H1 (cell line): ENCODE results near the gene ABCA5. TPM values are rescaled to one million over a fixed set of nuclear protein-coding genes. Genes with fewer than 3 reads are reported as not detected.

Experiments used
- CBX8 ChIP-seq: fragments of 300-800, 300-1000 bp; sonication (generic); IDR thresholded peaks from 2 replicates; pipeline ENCODE4 v1.7.1; 2016; ENCODE audit warnings: low read depth, low read length, borderline replicate concordance
- CHD2 ChIP-seq: IDR thresholded peaks from 2 replicates; pipeline ENCODE4 v1.6.1; 2012; ENCODE audit warnings: low read length, improper control_type of control experiment
- EGR1 ChIP-seq: IDR thresholded peaks from 2 replicates; pipeline ENCODE4 v1.6.1; 2011; ENCODE audit warnings: low read depth, low read length, borderline replicate concordance
- FOSL1 ChIP-seq: IDR thresholded peaks from 2 replicates; pipeline ENCODE4 v1.6.1; 2011; ENCODE audit warnings: mild to moderate bottlenecking, low read depth, low read length, moderate library complexity; ENCODE audit not compliant: insufficient read depth
- KDM5A ChIP-seq: fragments of 200-600 bp; IDR thresholded peaks from 2 replicates; pipeline ENCODE4 v1.7.1; 2012; ENCODE audit warnings: mild to moderate bottlenecking, low read length, inconsistent platforms, mixed read lengths
- PHF8 ChIP-seq: fragments of 200-600 bp; sonication (generic); conservative IDR thresholded peaks from 2 replicates; pipeline ENCODE4 v1.7.1; 2012; ENCODE audit warnings: low read depth, mild to moderate bottlenecking, inconsistent platforms, low read length, moderate library complexity
- POU5F1 ChIP-seq: IDR thresholded peaks from 2 replicates; pipeline ENCODE4 v1.6.1; 2011; ENCODE audit warnings: low read depth, mild to moderate bottlenecking, low read length, moderate library complexity
- RNF2 ChIP-seq: fragments of 200-900, 300-1000 bp; sonication (generic); IDR thresholded peaks from 2 replicates; pipeline ENCODE4 v1.7.1; 2016; ENCODE audit warnings: borderline replicate concordance, low read depth, mild to moderate bottlenecking, antibody characterized with exemption, low read length; ENCODE audit not compliant: poor library complexity, severe bottlenecking; ENCODE audit errors: missing control alignments
- SP4 ChIP-seq: IDR thresholded peaks from 2 replicates; pipeline ENCODE4 v1.6.1; 2012; ENCODE audit warnings: low read length, inconsistent platforms
- YY1 ChIP-seq: IDR thresholded peaks from 2 replicates; pipeline ENCODE4 v1.6.1; 2011; ENCODE audit warnings: low read depth, mild to moderate bottlenecking, low read length
- polyA plus RNA-seq, 7 experiments: library from polyadenylated mRNA; depleted of rRNA in 3 of 7; stranded (reverse) in 5 of 7; unstranded in 2 of 7; fragments of >200 nt in 5 of 7; fragments of 200-250 nt in 2 of 7; gene quantifications; 1 replicate in 5 of 7; 2 replicates in 1 of 7; 4 replicates in 1 of 7; pipeline versions ENCODE4 v1.2.1 to v1.2.3, GENCODE V29; 2011 to 2013; ENCODE audit warnings: missing spikeins in 2 of 7, mixed read lengths in 2 of 7
- total RNA-seq: library from RNA; stranded (reverse); fragmentation: NEBNext Ultra II Directional; extraction: Animal tissue kit (Norgen Biotek cat#: 25700); gene quantifications from 2 replicates; pipeline ENCODE4 v1.2.1, GENCODE V29; 2021
- TF ChIP-seq, protein P1 (sequence below): fragments of 300-600 bp; sonication (generic); IDR thresholded peaks from 2 replicates; pipeline ENCODE4 v1.7.1; 2012; ENCODE audit warnings: low read length, moderate library complexity, mild to moderate bottlenecking, inconsistent platforms; ENCODE audit not compliant: insufficient replicate concordance
- TF ChIP-seq, protein P2 (sequence below): IDR thresholded peaks from 2 replicates; pipeline ENCODE4 v1.6.1; 2012; ENCODE audit warnings: inconsistent platforms

The ABCA5 gene
- total and polyA plus RNA-seq, 2 of the 8 experiments (the other 6 are each of a cell fraction or from before 2014, with no cell fraction given) = 1.3 to 4.1 TPM

- TF ChIP-seq, protein P1, sequence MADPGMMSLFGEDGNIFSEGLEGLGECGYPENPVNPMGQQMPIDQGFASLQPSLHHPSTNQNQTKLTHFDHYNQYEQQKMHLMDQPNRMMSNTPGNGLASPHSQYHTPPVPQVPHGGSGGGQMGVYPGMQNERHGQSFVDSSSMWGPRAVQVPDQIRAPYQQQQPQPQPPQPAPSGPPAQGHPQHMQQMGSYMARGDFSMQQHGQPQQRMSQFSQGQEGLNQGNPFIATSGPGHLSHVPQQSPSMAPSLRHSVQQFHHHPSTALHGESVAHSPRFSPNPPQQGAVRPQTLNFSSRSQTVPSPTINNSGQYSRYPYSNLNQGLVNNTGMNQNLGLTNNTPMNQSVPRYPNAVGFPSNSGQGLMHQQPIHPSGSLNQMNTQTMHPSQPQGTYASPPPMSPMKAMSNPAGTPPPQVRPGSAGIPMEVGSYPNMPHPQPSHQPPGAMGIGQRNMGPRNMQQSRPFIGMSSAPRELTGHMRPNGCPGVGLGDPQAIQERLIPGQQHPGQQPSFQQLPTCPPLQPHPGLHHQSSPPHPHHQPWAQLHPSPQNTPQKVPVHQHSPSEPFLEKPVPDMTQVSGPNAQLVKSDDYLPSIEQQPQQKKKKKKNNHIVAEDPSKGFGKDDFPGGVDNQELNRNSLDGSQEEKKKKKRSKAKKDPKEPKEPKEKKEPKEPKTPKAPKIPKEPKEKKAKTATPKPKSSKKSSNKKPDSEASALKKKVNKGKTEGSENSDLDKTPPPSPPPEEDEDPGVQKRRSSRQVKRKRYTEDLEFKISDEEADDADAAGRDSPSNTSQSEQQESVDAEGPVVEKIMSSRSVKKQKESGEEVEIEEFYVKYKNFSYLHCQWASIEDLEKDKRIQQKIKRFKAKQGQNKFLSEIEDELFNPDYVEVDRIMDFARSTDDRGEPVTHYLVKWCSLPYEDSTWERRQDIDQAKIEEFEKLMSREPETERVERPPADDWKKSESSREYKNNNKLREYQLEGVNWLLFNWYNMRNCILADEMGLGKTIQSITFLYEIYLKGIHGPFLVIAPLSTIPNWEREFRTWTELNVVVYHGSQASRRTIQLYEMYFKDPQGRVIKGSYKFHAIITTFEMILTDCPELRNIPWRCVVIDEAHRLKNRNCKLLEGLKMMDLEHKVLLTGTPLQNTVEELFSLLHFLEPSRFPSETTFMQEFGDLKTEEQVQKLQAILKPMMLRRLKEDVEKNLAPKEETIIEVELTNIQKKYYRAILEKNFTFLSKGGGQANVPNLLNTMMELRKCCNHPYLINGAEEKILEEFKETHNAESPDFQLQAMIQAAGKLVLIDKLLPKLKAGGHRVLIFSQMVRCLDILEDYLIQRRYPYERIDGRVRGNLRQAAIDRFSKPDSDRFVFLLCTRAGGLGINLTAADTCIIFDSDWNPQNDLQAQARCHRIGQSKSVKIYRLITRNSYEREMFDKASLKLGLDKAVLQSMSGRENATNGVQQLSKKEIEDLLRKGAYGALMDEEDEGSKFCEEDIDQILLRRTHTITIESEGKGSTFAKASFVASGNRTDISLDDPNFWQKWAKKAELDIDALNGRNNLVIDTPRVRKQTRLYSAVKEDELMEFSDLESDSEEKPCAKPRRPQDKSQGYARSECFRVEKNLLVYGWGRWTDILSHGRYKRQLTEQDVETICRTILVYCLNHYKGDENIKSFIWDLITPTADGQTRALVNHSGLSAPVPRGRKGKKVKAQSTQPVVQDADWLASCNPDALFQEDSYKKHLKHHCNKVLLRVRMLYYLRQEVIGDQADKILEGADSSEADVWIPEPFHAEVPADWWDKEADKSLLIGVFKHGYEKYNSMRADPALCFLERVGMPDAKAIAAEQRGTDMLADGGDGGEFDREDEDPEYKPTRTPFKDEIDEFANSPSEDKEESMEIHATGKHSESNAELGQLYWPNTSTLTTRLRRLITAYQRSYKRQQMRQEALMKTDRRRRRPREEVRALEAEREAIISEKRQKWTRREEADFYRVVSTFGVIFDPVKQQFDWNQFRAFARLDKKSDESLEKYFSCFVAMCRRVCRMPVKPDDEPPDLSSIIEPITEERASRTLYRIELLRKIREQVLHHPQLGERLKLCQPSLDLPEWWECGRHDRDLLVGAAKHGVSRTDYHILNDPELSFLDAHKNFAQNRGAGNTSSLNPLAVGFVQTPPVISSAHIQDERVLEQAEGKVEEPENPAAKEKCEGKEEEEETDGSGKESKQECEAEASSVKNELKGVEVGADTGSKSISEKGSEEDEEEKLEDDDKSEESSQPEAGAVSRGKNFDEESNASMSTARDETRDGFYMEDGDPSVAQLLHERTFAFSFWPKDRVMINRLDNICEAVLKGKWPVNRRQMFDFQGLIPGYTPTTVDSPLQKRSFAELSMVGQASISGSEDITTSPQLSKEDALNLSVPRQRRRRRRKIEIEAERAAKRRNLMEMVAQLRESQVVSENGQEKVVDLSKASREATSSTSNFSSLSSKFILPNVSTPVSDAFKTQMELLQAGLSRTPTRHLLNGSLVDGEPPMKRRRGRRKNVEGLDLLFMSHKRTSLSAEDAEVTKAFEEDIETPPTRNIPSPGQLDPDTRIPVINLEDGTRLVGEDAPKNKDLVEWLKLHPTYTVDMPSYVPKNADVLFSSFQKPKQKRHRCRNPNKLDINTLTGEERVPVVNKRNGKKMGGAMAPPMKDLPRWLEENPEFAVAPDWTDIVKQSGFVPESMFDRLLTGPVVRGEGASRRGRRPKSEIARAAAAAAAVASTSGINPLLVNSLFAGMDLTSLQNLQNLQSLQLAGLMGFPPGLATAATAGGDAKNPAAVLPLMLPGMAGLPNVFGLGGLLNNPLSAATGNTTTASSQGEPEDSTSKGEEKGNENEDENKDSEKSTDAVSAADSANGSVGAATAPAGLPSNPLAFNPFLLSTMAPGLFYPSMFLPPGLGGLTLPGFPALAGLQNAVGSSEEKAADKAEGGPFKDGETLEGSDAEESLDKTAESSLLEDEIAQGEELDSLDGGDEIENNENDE = no peak
- TF ChIP-seq PHF8 = no peak
- TF ChIP-seq POU5F1 = no peak
- no peak for TF ChIP-seq RNF2
- no peak for TF ChIP-seq SP4
- no peak for TF ChIP-seq CHD2
- TF ChIP-seq KDM5A = no peak
- no peak for TF ChIP-seq EGR1
- TF ChIP-seq YY1 = no peak
- TF ChIP-seq FOSL1 = no peak
- no peak for TF ChIP-seq CBX8
- TF ChIP-seq, protein P2, sequence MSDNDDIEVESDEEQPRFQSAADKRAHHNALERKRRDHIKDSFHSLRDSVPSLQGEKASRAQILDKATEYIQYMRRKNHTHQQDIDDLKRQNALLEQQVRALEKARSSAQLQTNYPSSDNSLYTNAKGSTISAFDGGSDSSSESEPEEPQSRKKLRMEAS = no peak
These were observed 99.4 kb downstream of the ABCA5 start (continued) for GRCh38 chr17:69227541-69227940.
